Stimulated activated CD4-positive, alpha-beta T cell treated with anti-CD3 and anti-CD28 coated beads, TNF-alpha, amount 100 ng/mL, for 48 hours (primary cell): ENCODE data around the gene TOB1.

ENCODE experiments used
- DNase-seq, 3 donors: peaks; one replicate each; pipeline ENCODE4 v3.0.0-alpha.2; 2020; ENCODE audit warnings: low read depth in 3 of 3

The TOB1 gene

GRCh38 chr17:50832267-50832863, 33.8 kb downstream of the TOB1 start:
- no peak for DNase-seq

- DNase-seq: no peak
These were observed 34.7 kb downstream of the TOB1 start for GRCh38 chr17:50831471-50831928.

GRCh38 chr17:50830994-50831393, 35.2 kb downstream of the TOB1 start:
- DNase-seq: no peak

GRCh38 chr17:50830352-50830751, 35.8 kb downstream of the TOB1 start:
- no peak for DNase-seq

- no peak for DNase-seq
These were observed 36.8 kb downstream of the TOB1 start for GRCh38 chr17:50829332-50829731.

GRCh38 chr17:50828508-50829170, 37.5 kb downstream of the TOB1 start:
- no peak for DNase-seq

GRCh38 chr17:50825188-50825587, 41.0 kb downstream of the TOB1 start:
- no peak for DNase-seq

GRCh38 chr17:50824429-50824828, 41.7 kb downstream of the TOB1 start:
- no peak for DNase-seq

GRCh38 chr17:50822550-50822949, 43.6 kb downstream of the TOB1 start:
- DNase-seq: no peak

GRCh38 chr17:50820651-50821050, 45.5 kb downstream of the TOB1 start:
- no peak for DNase-seq

GRCh38 chr17:50818921-50819657, 47.1 kb downstream of the TOB1 start:
- DNase-seq: no peak

- DNase-seq: no peak
These were observed 47.9 kb downstream of the TOB1 start for GRCh38 chr17:50818261-50818660.

- no peak for DNase-seq
These were observed 48.3 kb downstream of the TOB1 start for GRCh38 chr17:50817838-50818237.

GRCh38 chr17:50816771-50817751, 49.1 kb downstream of the TOB1 start:
- DNase-seq: peak; percentile 10 to 61 (median 35)

GRCh38 chr17:50816271-50816670, 49.9 kb downstream of the TOB1 start:
- no peak for DNase-seq

GRCh38 chr17:50815400-50815799, 50.8 kb downstream of the TOB1 start:
- DNase-seq: no peak

GRCh38 chr17:50813583-50813982, 52.6 kb downstream of the TOB1 start:
- DNase-seq: no peak
